GM21723 (cell line): Measurements from ENCODE around the gene DOCK1.

Experiments used
- ATAC-seq: cut with Tn5 transposase; IDR thresholded peaks from one replicate; pipeline ENCODE4 v1.9.1; 2021; ENCODE audit warnings: mild to moderate bottlenecking, moderate library complexity; ENCODE audit not compliant: unreplicated experiment

The DOCK1 gene

GRCh38 chr10:126997801-126998590, 92.8 kb downstream of the DOCK1 start:
- ATAC-seq: no peak

- ATAC-seq: no peak
Observed at GRCh38 chr10:127000598-127000997, 95.4 kb downstream of the DOCK1 start.

GRCh38 chr10:127003032-127003685, 97.9 kb downstream of the DOCK1 start:
- ATAC-seq: no peak

- no peak for ATAC-seq
Observed at GRCh38 chr10:127006453-127006852, 101.2 kb downstream of the DOCK1 start.

- ATAC-seq: no peak
Observed at GRCh38 chr10:127009366-127009765, 104.1 kb downstream of the DOCK1 start.

GRCh38 chr10:127011174-127011573, 105.9 kb downstream of the DOCK1 start:
- ATAC-seq: no peak

GRCh38 chr10:127012071-127012768, 107.0 kb downstream of the DOCK1 start:
- ATAC-seq: no peak

- no peak for ATAC-seq
Observed at GRCh38 chr10:127012769-127013152, 107.5 kb downstream of the DOCK1 start.

- ATAC-seq: no peak
Observed at GRCh38 chr10:127013211-127013656, 108.0 kb downstream of the DOCK1 start.

- ATAC-seq: no peak
Observed at GRCh38 chr10:127013691-127014473, 108.7 kb downstream of the DOCK1 start.

- ATAC-seq: no peak
Observed at GRCh38 chr10:127014671-127015070, 109.4 kb downstream of the DOCK1 start.

GRCh38 chr10:127015373-127015772, 110.1 kb downstream of the DOCK1 start:
- no peak for ATAC-seq

GRCh38 chr10:127016331-127016730, 111.1 kb downstream of the DOCK1 start:
- no peak for ATAC-seq

GRCh38 chr10:127017541-127018297, 112.5 kb downstream of the DOCK1 start:
- no peak for ATAC-seq

GRCh38 chr10:127018298-127018650, 113.0 kb downstream of the DOCK1 start:
- ATAC-seq: no peak

GRCh38 chr10:127018766-127019165, 113.5 kb downstream of the DOCK1 start:
- no peak for ATAC-seq

GRCh38 chr10:127020260-127020659, 115.0 kb downstream of the DOCK1 start:
- ATAC-seq: no peak

GRCh38 chr10:127021801-127022200, 116.6 kb downstream of the DOCK1 start:
- no peak for ATAC-seq

GRCh38 chr10:127024685-127025435, 119.6 kb downstream of the DOCK1 start:
- ATAC-seq: no peak

GRCh38 chr10:127027786-127028185, 122.6 kb downstream of the DOCK1 start:
- ATAC-seq: no peak
